NCI-H1048 (cell line): ENCODE results near the gene ESPN.

Source experiments
- DNase-seq: peaks from one replicate; lab custom pipeline; 2025; lab: John Stamatoyannopoulos, UW

ESPN gene

DNA sequence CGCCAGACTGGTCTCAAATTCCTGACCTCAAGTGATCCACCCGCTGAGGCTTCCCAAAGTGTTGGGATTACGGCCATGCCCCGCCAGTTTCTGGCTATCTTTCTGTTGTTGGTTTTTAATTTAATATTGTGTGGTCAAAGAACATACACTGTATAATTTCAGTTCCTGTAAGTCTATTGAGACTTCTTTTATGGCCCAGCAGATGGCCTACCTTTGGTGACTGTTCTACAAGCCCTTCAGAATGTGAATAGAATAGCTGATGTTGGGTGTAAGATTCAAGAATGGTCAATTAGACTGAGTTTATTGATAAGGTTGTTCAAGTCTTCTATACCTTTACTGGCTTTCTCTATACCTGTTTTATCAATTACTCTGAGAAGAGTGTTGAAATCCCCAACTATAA lies 15.5 kb upstream of the ESPN start:
- no peak for DNase-seq

DNA sequence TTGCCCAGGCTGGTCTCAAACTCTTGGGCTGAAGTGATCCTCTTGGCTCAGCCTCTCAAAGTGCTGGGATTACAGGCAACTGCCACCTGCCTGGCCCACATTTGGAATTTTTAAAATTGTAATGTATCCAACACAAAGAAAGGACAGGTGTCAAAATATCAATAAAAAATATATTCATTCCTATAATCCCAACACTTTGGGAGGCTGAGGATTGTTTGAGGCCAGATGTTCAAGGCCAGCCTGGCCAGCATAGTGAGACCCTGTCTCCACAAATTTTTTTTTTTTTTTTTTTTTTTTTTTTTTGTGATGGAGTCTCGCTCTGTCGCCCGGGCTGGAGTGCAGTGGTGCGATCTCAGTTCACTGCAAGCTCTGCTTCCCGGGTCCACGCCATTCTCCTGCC lies 14.8 kb upstream of the ESPN start:
- DNase-seq: no peak

DNA sequence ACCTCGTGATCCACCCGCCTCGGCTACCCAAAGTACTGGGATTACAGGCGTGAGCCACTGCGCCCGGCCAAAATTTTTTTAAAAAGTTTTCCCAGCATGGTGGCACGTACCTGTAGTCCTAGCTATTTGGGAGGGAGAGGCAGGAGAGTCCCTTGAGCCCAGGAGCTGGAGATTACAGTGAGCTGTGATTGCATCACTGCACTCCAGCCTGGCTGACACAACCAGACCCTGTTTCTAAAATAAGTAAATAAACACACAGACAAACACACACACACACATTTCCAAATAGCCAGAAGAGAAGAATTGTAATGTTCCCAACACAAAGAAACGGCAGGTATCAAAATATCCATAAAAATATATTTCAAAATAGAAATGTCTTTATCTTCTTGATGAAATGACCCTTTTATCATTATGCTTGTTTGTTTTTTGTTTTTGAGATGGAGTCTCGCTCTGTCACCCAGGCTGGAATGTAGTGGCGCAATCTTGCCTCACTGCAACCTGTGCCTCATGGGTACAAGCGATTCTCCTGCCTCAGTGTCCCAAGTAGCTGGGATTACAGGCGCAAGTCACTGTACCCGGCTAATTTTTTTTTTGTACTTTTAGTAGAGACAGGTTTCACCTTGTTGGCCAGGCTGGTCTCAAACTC lies 14.2 kb upstream of the ESPN start:
- DNase-seq: no peak

DNA sequence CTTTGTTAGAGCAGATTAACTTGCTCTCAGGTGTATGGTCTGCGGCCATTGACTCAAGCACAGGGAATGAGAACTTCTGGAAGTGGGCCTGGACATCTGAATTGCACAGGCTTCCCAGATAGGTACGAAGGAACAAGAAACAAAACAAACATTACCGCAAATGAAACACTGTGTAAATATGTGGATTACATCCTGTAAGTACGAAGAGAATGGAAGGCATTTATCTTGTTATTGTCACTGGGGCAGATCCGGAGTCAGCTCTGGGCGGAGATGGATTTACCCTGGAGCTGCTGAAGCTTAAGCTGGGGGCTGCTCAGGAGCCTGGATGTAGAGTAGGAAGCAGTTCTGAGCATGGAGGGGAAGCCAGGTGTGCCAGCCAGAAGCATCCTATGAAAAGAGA lies 11.7 kb upstream of the ESPN start:
- no peak for DNase-seq

DNA sequence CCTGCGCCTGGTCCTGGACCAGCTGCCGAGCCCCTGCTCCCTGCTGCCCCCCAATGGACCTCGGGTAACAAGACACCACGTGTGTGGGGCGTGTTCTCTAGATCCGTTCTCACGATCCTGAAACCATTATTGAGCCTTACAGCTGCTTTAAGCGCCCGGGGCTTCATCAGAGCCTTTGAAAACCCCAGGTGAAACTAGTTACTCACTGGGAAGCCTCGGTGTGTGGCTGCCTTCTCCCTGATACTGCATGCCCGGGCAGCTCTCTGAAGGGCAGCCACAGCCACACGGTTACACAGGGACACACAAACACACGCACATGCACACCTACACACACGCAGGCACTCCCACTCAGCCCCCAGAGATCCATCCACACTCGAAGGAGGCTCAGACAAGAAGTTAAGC lies 10.1 kb upstream of the ESPN start:
- no peak for DNase-seq

DNA sequence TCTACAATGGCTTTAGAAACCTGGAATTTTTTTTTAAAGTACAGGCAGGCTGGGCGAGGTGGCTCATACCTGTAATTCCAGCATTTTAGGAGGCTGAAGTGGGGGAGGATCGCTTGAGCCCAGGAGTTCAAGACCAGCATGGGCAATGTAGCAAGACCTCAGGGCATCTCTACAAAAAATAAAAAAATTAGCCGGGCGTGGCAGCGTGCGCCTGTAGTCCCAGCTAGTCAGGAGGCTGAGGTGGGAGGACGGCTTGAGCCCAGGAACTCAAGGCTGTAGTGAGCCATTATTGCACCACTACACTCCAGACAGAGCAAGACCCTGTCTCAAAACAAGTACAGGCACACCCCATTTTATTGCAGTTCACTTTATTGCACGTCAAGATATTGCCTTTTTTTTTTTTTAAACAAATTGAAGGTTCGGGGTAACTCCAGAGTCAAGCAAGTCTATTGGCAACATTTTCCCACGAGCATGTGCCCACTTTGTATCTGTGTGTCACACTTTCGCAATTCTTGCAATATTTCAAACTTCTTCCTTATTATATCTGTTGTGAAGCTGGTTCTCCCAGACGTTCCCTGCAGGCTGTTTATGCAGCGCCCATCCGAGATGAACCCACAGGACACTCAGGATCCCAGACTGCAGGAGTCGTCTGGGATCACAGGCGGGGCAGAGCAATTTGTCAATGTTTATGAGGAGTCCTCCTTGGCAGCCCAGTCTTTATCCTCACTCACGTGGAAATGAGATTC lies 9.5 kb upstream of the ESPN start:
- no peak for DNase-seq

DNA sequence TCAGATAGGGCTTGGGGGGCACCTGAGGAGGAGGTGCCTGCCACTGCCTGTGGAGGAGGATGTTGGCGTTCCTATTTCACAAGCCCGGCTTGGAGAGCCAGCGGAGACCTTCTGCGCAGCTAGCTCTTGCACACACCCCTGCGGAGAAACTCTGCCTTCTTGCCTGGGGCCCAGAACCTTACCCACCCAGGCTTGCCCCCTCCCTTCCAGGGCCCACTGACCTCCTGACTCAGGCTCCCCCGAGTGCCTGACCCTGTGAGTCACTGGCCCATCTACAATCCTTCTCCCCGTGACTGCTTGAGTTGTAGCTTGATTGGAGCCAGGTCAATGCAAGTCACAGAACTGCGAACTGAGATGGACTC lies 8.3 kb upstream of the ESPN start:
- DNase-seq: no peak

DNA sequence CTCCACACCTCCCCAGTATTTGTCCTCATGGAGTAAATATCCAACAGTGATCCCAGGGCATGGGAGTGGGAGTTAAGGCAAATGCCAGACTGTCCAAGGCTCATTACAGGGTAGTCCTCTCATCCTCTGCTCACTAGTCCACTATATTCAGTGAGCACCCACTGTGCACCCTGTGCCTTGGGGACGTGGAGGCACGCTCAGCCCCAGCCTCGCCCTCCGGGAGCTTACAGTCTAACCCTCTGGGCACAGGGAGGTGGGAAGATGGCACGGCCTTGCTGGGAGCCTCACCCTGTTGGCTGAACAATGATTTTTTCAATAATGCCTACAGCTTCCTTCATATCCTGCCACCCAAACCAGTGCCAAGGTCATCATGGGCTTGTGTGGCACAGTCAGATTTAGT lies 7.7 kb upstream of the ESPN start:
- no peak for DNase-seq

DNA sequence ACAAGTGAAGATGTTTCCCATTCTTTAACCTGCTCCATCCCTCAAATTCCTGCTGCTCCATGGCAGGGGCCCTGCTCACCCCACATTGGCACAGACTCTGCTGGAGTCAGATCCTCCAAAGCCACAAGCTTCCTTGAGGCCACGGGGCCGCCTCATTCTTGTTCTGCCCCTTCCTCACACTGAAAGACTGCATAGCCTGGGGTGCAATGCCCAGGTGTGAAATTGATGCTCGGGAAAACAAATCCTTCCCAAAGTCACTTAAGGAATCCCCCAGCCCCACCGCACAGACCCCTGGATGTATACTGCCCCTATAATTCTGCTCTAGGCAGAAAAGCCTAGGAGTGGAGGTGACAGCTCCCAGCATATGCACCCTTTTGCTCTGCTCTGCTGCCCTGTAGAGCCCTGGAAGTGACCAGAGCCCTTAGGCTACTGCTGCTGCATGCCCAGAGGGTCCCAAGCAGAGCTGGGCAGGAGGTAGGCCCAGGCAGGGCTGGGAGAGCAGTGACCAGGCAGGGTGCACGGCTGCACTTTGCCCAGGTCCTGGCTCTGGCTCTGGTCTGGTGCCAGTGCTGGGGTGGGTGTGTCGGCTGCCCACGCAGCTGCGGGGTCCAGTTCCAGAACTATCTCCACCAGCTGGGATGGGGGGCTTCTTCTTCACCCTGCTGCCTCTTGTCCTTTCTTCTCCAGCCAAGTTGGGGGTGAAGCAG lies 6.5 kb upstream of the ESPN start:
- DNase-seq: no peak

DNA sequence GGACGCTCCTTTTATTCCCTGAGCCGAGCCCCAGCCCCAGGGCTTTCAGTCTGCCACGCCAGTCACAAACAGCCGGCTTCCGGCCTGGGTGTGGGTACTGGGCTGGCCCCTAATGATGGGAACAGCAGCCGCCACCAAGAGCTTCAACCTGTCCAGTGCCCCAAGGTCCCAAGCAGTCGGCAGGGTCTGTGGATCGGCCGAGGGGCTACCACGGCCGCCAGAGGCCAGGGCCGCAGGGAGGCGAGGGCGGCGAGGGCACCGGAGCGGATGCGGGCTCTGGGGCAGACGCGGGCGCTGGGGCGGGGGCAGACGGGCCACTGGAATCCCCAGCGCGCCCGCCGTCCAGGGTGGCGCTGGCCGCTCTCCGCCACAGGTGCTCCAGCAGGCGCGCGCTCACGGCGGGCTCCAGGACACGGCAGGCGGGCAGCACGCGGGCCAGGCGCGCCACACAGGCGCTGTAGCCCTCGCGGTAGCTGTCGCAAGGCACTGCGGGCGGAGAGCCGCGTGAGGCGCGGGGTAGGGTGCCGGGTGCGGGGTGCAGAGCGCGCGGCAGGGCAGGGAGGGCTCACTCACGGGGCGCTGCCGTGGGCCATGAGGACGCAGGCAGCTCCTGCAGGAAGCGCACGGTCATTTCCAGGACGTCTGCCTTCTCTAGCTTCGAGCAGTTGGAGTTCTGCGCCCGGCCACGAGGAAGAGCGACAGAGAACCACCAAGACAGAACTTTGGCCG lies 5.7 kb upstream of the ESPN start:
- no peak for DNase-seq

DNA sequence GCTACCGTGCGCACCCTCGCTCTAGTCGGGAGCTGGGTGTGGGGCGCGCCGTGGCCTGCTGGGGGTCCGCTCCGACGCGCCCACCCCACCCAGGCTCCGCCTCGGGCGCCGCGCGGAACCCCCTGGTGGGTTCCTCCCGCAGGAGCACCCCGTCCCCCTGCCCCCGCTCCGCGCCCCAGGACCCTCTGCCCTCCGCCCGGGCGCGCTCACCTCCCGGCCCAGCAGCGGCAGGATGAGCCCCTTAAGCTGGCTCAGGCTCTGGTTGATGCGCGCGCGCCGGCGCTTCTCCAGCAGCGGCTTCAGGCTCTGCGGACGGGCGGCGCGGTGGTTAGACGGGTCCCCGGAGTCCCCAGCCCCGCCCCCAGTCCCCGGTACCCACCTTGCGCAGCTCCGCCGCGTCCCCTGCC lies 5.2 kb upstream of the ESPN start:
- no peak for DNase-seq

DNA sequence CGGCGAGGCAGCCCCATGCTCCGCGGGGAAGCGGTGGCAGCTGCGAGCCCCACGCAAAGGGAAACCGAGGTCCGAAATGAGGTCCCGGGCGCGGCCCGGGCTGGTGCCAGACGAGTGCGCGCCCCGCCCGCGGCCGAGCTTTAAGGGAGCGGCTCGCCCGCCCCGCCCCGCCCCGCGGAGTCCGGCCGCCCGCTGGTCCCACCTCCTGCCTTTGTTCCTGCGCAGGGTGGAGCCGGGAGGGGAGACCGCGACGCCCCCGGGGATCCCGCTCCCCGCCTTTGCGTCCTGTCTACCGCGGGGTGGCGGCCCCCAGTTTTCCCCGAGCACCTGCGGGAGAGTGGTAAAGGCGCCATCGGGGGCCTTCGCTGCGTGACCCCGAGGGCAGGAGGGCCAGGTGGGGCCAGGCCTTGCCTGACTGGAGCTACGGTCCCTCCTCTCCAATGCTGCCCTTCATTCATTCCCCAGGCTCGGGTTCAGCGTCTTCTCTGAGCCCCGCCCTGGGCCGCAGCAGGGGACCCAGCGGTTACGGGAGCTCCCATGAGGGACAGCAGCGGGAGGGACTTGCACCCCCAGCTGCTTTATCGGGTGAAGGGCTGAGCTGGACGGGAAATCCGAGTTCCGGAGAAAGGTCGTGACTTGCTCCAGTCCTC lies 4.6 kb upstream of the ESPN start, which contains the start of gene HES2:
Gene HES2 (minus strand): TSS at position 116 of the 650 bp plus-strand sequence. CDS start 99 bp downstream, at position 17.
- no peak for DNase-seq

DNA sequence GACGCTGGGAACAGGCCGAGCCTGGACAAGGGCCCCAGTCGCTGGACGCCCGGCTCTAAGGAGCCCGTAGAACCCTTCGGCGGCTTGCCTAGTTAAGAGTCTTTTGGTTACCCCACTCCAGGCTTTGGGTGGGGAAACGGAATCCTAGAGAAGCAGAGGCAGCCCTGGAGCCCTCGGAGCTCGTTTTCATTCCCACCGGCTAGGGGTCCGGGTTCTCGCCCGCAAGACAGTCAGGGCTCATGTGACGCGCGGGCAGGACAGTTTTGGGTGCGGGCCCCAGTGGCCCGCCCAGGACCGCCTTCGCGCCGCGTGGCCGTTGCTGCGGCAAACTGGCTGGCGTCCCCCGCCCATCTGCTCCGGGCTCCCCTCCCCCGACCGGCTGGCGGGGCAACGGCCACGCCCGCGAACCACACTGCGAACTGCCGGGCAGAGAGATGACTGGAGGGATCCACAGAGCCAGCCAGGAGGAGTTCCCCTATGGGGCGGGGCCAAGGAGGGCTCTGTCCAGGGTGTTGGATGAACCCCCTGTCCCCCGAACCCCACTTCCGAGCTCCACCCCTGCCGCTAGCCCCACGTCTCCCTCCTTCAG lies 4.0 kb upstream of the ESPN start:
- DNase-seq: no peak

DNA sequence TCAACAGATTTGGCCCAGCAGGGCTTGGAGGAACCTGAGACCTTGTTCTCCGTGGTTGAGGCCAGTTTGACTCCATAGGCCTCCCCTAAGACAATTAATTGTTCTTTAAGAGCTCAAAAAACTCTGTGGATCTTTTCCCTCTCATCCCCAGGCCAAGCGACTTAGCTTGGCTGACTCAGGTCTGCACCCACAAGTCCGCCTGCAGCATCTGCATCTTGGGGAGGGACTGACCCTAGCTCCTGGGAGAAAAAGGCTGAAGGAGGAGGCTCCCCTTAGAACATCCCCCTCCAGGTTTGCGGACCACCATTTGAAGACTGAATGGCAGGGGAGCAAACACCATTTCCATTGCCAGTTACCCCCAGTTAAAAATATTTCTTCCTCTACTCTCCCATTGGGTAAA lies 3.3 kb upstream of the ESPN start:
- DNase-seq: no peak

DNA sequence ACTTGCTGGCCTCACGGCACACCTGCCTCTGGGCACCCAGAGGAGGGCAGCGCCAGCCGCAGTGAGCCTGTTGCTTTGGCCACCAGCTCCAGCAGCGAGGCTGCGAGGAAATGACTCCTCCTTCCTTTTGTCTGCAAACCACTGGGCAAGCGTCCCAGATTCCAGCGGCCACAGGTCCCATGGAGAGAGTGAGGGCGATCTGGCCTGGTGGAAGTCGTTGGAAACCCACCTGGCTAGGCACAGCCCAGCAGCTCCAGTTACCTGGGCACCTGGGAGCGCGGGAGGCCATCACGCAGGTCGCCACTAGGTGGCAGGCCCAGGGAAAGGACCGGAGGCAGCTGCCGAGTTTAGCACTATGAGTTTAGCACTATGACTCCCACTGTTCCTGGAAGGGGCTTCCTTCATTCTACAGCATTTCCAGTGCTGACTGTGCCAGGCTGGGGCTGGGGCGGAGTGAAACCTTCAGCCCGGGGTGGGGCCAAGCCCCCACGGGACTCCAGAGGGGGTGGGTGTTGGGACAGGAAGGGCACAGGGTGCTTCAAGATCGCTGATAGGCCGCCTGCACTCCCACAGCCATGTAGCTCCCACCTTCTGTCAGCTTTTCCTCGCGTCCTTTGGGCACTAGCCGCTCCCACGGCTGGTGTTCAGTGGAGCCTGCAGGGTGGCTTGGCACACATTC lies 1.1 kb upstream of the ESPN start:
- no peak for DNase-seq

DNA sequence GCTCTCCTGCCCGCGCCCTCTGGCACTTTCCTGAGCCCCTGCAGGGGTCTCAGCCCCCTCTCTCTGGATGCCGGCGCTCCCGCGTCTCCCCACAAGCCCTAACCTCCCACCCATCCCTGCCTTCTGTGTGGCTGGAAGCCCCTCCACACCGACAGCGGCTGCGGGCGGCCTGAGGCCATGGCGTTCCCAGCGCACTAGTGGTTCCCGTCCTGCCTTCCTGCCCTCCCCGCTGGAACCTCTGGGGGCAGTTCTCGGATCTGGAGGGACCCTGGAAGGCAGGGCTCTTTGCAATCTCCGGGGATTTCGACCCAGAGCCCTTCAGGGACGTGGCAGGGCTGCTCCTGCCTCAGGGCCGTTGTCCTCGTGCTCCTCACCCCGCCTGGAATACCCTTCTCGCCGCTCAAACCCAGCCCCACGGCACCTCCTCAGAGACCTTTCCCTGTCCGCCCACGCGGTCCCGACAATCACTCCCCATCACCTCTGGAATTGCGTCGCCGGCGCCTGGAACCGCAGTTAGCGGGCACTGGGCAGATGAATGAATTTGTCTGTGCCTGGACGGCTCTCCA lies 493 bp upstream of the ESPN start:
- DNase-seq: no peak

DNA sequence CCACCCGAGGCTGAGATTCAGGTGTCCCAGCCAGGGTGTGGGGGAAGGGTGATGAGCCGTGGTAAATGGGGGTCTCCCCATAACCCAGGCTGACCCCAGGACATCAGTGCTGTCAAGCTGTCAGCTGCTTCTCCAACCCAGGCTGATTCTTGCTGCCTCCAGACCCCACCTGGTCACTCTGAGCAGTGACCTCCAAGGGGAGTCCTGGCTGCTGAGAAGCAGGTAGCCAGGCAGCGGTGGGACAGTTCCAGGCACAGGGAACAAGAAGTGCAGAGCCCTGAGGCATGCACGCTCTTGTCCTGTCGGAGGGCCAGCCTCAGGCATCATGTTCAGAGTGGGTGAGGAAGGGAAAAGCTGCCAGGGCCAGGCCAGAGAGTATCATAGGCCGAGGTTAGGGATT lies 1.1 kb downstream of the ESPN start:
- DNase-seq: no peak

DNA sequence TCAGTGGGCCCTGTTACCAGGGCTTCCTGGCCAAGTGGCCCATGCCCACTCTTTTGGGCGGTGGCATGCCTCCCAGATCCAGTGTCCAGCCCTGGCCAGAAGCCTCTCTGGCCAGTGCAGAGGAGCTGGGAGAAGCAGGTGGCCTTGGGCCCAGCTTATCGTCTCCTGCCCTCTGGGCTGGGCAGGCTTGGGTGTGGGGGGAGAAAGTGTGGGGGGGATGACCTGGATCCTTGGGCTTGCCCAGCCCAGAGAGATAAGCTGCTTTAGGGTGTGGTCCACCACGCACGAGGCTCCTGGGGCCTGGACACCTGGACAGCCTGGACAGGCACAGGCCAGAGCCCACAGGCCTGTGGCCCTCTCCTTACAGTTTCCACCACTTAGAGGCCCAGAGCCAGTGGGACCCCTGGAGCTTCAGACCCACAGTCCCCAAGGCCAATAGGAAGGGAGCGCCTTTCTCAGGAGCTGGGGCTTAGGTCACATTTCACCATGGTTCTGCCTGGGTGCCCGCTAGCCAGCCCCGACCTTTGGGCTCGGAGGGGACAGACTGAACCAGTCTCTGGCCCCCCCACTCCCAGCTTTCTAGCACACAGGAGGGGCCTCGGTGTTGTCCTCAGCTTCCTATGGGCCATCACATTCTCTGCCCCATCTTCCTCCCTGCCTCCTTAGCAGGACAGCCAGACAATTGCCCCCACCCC lies 1.8 kb downstream of the ESPN start:
- DNase-seq: no peak

DNA sequence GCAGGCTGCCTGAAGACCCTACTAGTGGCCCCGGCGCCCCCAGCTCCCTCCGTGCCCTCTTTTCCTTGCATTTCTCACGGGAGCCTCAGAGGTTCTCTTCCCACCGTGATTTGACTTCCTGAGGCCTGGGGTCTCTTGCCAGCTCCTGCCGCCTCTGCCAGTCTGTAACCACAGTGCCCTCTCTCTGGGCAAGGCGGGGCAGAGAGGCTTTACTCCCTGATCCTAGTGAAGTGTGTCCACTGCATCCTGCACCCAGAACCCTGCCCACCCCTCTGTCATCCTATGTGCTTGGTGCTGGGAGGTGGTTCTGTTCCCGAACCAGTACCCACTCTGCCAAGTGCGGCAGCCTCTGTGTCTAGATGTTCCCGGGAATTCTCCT lies 2.4 kb downstream of the ESPN start:
- DNase-seq: no peak
